Keratinocyte (primary cell): ENCODE data around the gene CROT. TPM values are rescaled to one million over a fixed set of nuclear protein-coding genes. Genes with fewer than 3 reads are reported as not detected.

Source experiments
- DNase-seq: peaks from one replicate; pipeline ENCODE4 v3.0.0-alpha.2; 2011; ENCODE audit warnings: low read depth, missing footprints, low spot score
- FAIRE-seq: peaks from 2 replicates; lab custom pipeline; 2011; peaks lifted over from hg19 to GRCh38; lab: Jason Lieb, UNC
- H2AFZ ChIP-seq: 2 replicates; pipeline ENCODE4 v1.6.0; 2012; ENCODE audit warnings: low read length, control low read depth, inconsistent platforms; ENCODE audit not compliant: control insufficient read depth
- H3K27ac ChIP-seq: 2 replicates; pipeline ENCODE4 v1.5.1; 2011; ENCODE audit warnings: low read length; ENCODE audit not compliant: control insufficient read depth, insufficient read depth
- H3K27me3 ChIP-seq: 3 replicates; pipeline ENCODE4 v1.6.0; 2011; ENCODE audit warnings: low read length; ENCODE audit not compliant: control insufficient read depth, insufficient read depth; ENCODE audit errors: extremely low read depth
- H3K36me3 ChIP-seq, 2 experiments: 2 replicates in 1 of 2; 3 replicates in 1 of 2; pipeline ENCODE4 v1.5.1; 2011; ENCODE audit warnings: low read length in 2 of 2, mild to moderate bottlenecking in 1 of 2; ENCODE audit not compliant: control insufficient read depth in 2 of 2, insufficient read depth in 2 of 2; ENCODE audit errors: extremely low read depth in 1 of 2
- H3K4me1 ChIP-seq: 3 replicates; pipeline ENCODE4 v1.5.1; 2011; ENCODE audit warnings: low read length; ENCODE audit not compliant: control insufficient read depth, insufficient read depth; ENCODE audit errors: extremely low read depth
- H3K4me2 ChIP-seq: 3 replicates; pipeline ENCODE4 v1.6.0; 2011; ENCODE audit warnings: low read depth, low read length; ENCODE audit not compliant: control insufficient read depth, insufficient read depth; ENCODE audit errors: extremely low read depth
- H3K4me3 ChIP-seq, 3 experiments: fragments of 200-600 bp in 1 of 3; sonication (generic) in 1 of 3; 2 replicates in 2 of 3; 3 replicates in 1 of 3; pipeline ENCODE4 v1.5.1; 2011 to 2016; ENCODE audit warnings: low read length in 3 of 3, mild to moderate bottlenecking in 3 of 3, control low read depth in 2 of 3, inconsistent platforms in 1 of 3, low read depth in 1 of 3, mixed read lengths in 1 of 3, mixed run types in 1 of 3, moderate library complexity in 1 of 3; ENCODE audit not compliant: control insufficient read depth in 2 of 3, insufficient read depth in 2 of 3; ENCODE audit errors: extremely low read depth in 1 of 3
- H3K79me2 ChIP-seq: 2 replicates; pipeline ENCODE4 v1.6.0; 2012; ENCODE audit warnings: low read length; ENCODE audit not compliant: control insufficient read depth, insufficient read depth
- H3K9ac ChIP-seq: 3 replicates; pipeline ENCODE4 v1.6.0; 2011; ENCODE audit warnings: low read length; ENCODE audit not compliant: control insufficient read depth, insufficient read depth; ENCODE audit errors: extremely low read depth
- H3K9me1 ChIP-seq: 3 replicates; pipeline ENCODE4 v1.6.0; 2011; ENCODE audit warnings: low read length; ENCODE audit not compliant: control insufficient read depth, insufficient read depth; ENCODE audit errors: extremely low read depth
- H3K9me3 ChIP-seq: 2 replicates; pipeline ENCODE4 v1.5.1; 2012; ENCODE audit warnings: low read depth, low read length; ENCODE audit not compliant: control insufficient read depth
- H4K20me1 ChIP-seq: 3 replicates; pipeline ENCODE4 v1.6.0; 2011; ENCODE audit warnings: low read length; ENCODE audit not compliant: control insufficient read depth, insufficient read depth; ENCODE audit errors: extremely low read depth
- EZH2 ChIP-seq: IDR thresholded peaks from one replicate; pipeline ENCODE4 v1.6.1; 2012; ENCODE audit warnings: inconsistent platforms, mild to moderate bottlenecking, low read length, moderate library complexity
- dilution Hi-C: fragments of 300-500 bp; cut with MboI; formaldehyde crosslinking; loops from one replicate; pipeline ENCODE4 v1.7.0; 2020; ENCODE audit warnings: low sequenced_read_pairs; ENCODE audit not compliant: extremely low pct_ligation_motif_present
- polyA plus RNA-seq, 5 experiments: library from polyadenylated mRNA; depleted of rRNA in 3 of 5; stranded (reverse) in 3 of 5; stranded (forward) in 1 of 5; unstranded in 1 of 5; fragments of >200 nt; gene quantifications; 1 replicate in 1 of 5; 2 replicates in 3 of 5; 3 replicates in 1 of 5; pipeline versions ENCODE4 v1.2.1 to v1.2.3, GENCODE V29; 2011 to 2012; ENCODE audit warnings: missing spikeins in 2 of 5, low read depth in 1 of 5, low replicate concordance in 1 of 5
- TF ChIP-seq, protein P1 (sequence below), 3 experiments: IDR thresholded peaks in 1 of 3; conservative IDR thresholded peaks in 1 of 3; optimal IDR thresholded peaks in 1 of 3; 2 replicates in 2 of 3; 3 replicates in 1 of 3; pipeline versions ENCODE3 to v1.5.1; 2011; ENCODE audit warnings: low read length in 3 of 3, mild to moderate bottlenecking in 3 of 3, moderate library complexity in 2 of 3, control low read depth in 1 of 3, inconsistent platforms in 1 of 3; ENCODE audit not compliant: insufficient read depth in 2 of 3; ENCODE audit errors: extremely low read depth in 1 of 3

The CROT gene
- polyA plus RNA-seq, 1 donor (not counting 4 experiments of a cell fraction or from before 2014, with no cell fraction given) = 22.3 TPM

GRCh38 chr7:87354749-87355148, 9.3 kb downstream of the CROT start:
- Histone ChIP-seq H3K27ac (no peak overlapping the region), H3K4me1 (peaks cover 13% of the 10 kb centered on the region), H3K4me3 (no peak overlapping the region), H3K9ac (no peak overlapping the region), H3K9me3 (peaks cover 11% of the 10 kb centered on the region), H3K79me2 (no peaks in the 10 kb centered on the region), H3K36me3 (peaks cover 6 to 7% of the 10 kb centered on the region in 2 experiments), H2AFZ (no peak overlapping the region), H3K4me2 (no peak overlapping the region), H3K9me1 (no peaks in the 10 kb centered on the region), H4K20me1 (no peaks in the 10 kb centered on the region), H3K27me3 (no peaks in the 10 kb centered on the region)
- dilution Hi-C loops = no loop called here
- TF ChIP-seq, protein P1, sequence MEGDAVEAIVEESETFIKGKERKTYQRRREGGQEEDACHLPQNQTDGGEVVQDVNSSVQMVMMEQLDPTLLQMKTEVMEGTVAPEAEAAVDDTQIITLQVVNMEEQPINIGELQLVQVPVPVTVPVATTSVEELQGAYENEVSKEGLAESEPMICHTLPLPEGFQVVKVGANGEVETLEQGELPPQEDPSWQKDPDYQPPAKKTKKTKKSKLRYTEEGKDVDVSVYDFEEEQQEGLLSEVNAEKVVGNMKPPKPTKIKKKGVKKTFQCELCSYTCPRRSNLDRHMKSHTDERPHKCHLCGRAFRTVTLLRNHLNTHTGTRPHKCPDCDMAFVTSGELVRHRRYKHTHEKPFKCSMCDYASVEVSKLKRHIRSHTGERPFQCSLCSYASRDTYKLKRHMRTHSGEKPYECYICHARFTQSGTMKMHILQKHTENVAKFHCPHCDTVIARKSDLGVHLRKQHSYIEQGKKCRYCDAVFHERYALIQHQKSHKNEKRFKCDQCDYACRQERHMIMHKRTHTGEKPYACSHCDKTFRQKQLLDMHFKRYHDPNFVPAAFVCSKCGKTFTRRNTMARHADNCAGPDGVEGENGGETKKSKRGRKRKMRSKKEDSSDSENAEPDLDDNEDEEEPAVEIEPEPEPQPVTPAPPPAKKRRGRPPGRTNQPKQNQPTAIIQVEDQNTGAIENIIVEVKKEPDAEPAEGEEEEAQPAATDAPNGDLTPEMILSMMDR (optimal IDR thresholded peaks at IDR 0.05 in 1 of 3, IDR thresholded peaks at IDR 0.05 in 1 of 3, conservative IDR thresholded peaks at IDR 0.05 in 1 of 3; ENCODE audit: extremely low read depth in 1 of 3, insufficient read depth in 2 of 3, low read length in 3 of 3) = no peak
- TF ChIP-seq EZH2 = no peak
- FAIRE-seq = no peak
- no peak for DNase-seq

DNA sequence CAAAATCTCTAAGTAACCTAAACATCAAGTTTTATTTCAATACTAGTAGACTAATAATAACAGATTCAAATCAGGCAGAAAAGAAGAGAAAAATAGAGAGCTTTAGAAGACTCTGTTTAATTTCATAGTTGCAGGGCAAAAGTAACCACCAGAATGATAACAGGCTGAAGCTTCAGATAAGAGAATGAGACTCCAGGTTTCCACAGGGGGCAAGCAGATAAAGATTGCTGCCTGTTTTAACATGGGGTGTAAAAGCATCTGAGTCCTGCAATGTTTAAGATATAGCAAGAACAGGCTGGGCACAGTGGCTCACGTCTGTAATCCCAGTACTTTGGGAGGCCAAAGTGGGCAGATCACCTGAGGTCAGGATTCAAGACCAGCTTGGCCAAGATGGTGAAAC, 11.0 kb downstream of the CROT start:
- no peak overlapping the region for H3K4me3 ChIP-seq
- no peaks in the 10 kb centered on the region for H3K27me3 ChIP-seq
- H3K9ac ChIP-seq = no peak overlapping the region
- H2AFZ ChIP-seq = no peak overlapping the region
- peaks cover 11% of the 10 kb centered on the region for H3K9me3 ChIP-seq
- no peaks in the 10 kb centered on the region for H4K20me1 ChIP-seq
- no peaks in the 10 kb centered on the region for H3K9me1 ChIP-seq
- no peak overlapping the region for H3K27ac ChIP-seq
- peaks cover 17% of the 10 kb centered on the region for H3K4me1 ChIP-seq
- no peaks in the 10 kb centered on the region for H3K79me2 ChIP-seq
- H3K4me2 ChIP-seq = no peak overlapping the region
- DNase-seq = no peak
- dilution Hi-C loops = no loop called here
- FAIRE-seq = no peak
- TF ChIP-seq EZH2 = no peak
- TF ChIP-seq, protein P1 (optimal IDR thresholded peaks at IDR 0.05 in 1 of 3, IDR thresholded peaks at IDR 0.05 in 1 of 3, conservative IDR thresholded peaks at IDR 0.05 in 1 of 3; ENCODE audit: extremely low read depth in 1 of 3, insufficient read depth in 2 of 3, low read length in 3 of 3) = no peak
- peaks cover 4 to 7% of the 10 kb centered on the region in 2 experiments for H3K36me3 ChIP-seq
